HG02870 (cell line): Measurements from ENCODE around the gene CCBE1.
"Not testable (repeated sequence)": the region's sequence is repeated elsewhere in the genome, so short reads cannot be mapped to it uniquely, and the experiment has no call there.

Source experiments
- ATAC-seq: cut with Tn5 transposase; IDR thresholded peaks from one replicate; pipeline ENCODE4 v1.9.1; 2021; ENCODE audit warnings: mild to moderate bottlenecking, moderate library complexity; ENCODE audit not compliant: unreplicated experiment

Gene CCBE1

GRCh38 chr18:59550174-59550516, 147.1 kb downstream of the CCBE1 start:
- ATAC-seq, result no peak

- no peak for ATAC-seq
These were observed 147.6 kb downstream of the CCBE1 start for GRCh38 chr18:59549503-59550173.

- ATAC-seq, result no peak
These were observed 149.5 kb downstream of the CCBE1 start for GRCh38 chr18:59547581-59548182.

GRCh38 chr18:59546188-59546587, 151.0 kb downstream of the CCBE1 start:
- no peak for ATAC-seq

GRCh38 chr18:59540780-59541179, 156.4 kb downstream of the CCBE1 start:
- no peak for ATAC-seq

GRCh38 chr18:59540346-59540745, 156.9 kb downstream of the CCBE1 start:
- no peak for ATAC-seq

GRCh38 chr18:59539108-59539507, 158.1 kb downstream of the CCBE1 start:
- no peak for ATAC-seq

- ATAC-seq, result no peak
These were observed 159.6 kb downstream of the CCBE1 start for GRCh38 chr18:59537579-59537978.

- ATAC-seq, result no peak
These were observed 161.1 kb downstream of the CCBE1 start for GRCh38 chr18:59536166-59536565.

- ATAC-seq, result no peak
These were observed 162.2 kb downstream of the CCBE1 start for GRCh38 chr18:59535055-59535454.

GRCh38 chr18:59528866-59529265, 168.4 kb downstream of the CCBE1 start:
- no peak for ATAC-seq

- ATAC-seq, result no peak
These were observed 176.5 kb downstream of the CCBE1 start for GRCh38 chr18:59520562-59521355.

GRCh38 chr18:59518705-59519104, 178.5 kb downstream of the CCBE1 start:
- ATAC-seq, result no peak

- no peak for ATAC-seq
These were observed 179.6 kb downstream of the CCBE1 start for GRCh38 chr18:59517446-59518165.

- ATAC-seq, result no peak
These were observed 180.7 kb downstream of the CCBE1 start for GRCh38 chr18:59516356-59517155.

GRCh38 chr18:59515956-59516355, 181.3 kb downstream of the CCBE1 start:
- not testable (repeated sequence) for ATAC-seq

GRCh38 chr18:59515147-59515546, 182.1 kb downstream of the CCBE1 start:
- no peak for ATAC-seq

- no peak for ATAC-seq
These were observed 183.0 kb downstream of the CCBE1 start for GRCh38 chr18:59514203-59514602.

GRCh38 chr18:59512025-59512755, 185.0 kb downstream of the CCBE1 start:
- ATAC-seq, result no peak
